HG03442 (cell line): ENCODE data around the gene STK39.

Source experiments
- ATAC-seq: cut with Tn5 transposase; IDR thresholded peaks from one replicate; pipeline ENCODE4 v1.9.1; 2021; ENCODE audit warnings: mild to moderate bottlenecking, moderate library complexity; ENCODE audit not compliant: unreplicated experiment

The STK39 gene

GRCh38 chr2:168165985-168166901 is 81.2 kb downstream of the STK39 start:
- no peak for ATAC-seq

DNA sequence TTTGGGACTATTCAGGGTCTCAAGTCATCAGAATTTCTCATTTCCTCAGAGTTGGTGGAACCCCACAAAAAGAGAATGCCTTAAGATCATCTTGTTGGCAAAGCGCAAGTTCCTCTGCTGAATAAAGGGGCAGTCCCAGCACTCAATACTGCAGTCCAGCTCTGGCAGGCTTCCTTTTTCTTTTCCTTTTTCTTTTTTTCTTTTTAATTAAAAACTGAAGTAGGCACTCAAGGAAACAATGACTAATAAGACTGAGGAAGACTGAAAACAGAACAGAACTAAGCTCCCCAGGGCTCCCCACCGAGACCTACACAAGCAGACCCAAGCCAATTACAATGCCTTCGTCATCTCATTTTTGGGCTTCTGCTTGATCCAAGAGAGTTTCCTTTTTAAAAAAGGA is 82.0 kb downstream of the STK39 start:
- ATAC-seq: no peak

GRCh38 chr2:168160897-168161296 is 86.5 kb downstream of the STK39 start:
- no peak for ATAC-seq

DNA sequence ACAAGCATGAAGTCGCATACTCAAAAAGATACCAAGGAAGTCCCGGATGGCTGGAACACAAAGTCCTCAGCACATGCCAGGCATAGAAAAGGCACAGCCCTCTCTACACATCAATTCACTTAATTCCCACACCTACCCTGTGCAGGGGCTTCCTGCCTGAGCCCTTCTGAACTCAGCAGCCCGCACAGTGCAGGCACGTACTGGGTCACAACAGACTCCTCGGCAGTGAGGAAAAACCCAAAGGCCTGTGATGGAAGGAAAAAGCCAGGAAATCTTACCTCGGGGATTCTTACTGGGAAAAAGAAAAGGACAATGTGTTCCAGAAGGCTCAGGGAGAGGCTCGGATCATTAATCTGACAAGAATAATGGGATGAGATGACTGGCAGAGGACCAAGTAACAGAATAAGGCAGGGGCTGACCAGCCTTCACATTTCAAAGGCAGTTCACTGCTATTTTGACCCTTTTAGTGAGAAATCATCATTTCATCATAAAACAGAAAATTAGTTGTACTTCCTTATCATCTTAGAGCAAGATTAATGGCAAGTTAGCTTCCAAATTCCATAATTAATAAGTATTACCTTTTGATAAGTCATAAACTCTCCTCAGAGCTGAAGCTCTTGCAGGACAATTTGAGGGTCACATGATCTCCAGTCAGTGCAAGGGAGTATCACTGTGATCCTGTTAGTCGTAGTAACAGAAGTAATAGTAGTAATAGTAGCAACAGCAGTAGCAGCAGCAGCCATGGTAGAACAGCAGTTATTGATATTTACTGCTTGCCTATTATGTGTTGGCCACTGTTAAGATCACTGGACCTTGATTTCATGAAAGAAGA is 87.4 kb downstream of the STK39 start:
- ATAC-seq: no peak

DNA sequence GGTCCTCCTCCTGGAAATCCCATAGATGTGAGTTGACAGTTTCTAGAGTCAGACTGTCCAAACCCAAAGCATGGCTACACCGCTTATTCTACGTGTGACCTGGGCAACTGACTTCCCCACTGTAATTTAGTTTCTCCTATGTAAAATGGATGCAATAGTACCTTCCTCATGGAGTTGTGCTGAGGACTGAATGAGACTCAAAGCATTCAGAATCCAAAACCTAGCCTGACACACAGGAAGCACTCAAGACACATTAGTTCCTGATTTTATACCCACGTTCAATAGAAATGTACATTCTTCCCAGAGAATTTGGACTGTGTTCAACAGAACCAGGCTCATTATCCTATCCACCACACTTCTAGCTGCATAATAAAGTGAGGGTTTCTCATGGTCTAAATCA is 88.8 kb downstream of the STK39 start:
- no peak for ATAC-seq

DNA sequence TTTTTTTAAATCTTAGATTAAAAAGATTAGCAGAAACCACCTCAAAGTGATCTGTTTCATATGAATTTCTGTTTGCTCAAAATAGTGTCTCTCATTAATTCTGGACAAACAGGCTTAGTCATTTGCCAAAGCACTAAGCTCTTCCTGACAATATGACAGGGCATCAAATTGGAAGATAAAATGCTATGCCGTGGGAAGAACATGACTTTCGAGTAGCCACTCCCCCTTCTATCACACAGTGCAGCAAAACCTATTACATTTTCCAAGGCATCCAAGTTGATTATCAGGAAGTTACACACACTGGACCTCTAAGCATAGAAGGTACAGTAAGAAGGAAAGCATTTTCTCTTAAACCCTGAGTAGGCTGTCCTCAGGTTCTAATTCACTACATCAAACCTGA is 89.5 kb downstream of the STK39 start:
- ATAC-seq: no peak

DNA sequence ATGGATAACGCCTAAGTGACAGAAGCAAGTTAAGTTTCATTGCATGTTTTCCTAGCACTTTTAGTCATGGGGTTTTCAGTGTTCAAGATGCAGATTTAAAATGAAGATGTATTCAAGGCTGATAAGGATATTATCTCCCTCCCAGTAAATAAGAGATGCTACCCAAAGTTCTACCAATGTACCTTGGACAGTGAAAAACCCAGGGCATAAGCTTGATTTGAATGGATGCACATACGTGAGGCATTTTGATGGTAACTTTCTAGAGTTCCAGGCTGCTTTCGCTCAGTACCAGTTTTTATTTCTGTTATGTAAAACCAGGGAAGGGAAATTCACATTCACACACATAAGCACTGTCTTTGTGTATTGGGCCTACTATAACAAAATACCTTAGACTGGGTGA is 90.3 kb downstream of the STK39 start:
- ATAC-seq: no peak

DNA sequence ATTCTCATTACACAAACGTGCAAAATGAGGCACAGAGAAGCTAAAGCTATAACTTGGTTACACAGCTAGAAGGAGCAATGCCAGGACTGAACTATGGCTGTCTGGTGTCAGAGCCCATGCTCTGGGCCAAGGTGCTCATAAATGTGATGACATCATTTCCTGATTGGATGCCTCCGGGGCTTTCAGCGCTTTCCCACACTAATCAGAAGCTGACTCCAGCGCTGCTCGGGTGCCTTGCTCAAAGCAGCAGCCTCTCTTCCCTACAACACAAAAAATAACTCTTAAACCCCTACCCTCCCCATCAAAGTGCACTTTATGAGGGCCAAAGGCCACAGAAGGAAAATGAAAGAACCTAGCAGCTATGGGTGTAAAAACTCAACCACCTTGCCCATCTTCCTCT is 90.7 kb downstream of the STK39 start:
- no peak for ATAC-seq

- ATAC-seq: no peak
Measured at GRCh38 chr2:168155680-168156079, 91.7 kb downstream of the STK39 start.

GRCh38 chr2:168155046-168155445 is 92.3 kb downstream of the STK39 start:
- ATAC-seq: no peak

DNA sequence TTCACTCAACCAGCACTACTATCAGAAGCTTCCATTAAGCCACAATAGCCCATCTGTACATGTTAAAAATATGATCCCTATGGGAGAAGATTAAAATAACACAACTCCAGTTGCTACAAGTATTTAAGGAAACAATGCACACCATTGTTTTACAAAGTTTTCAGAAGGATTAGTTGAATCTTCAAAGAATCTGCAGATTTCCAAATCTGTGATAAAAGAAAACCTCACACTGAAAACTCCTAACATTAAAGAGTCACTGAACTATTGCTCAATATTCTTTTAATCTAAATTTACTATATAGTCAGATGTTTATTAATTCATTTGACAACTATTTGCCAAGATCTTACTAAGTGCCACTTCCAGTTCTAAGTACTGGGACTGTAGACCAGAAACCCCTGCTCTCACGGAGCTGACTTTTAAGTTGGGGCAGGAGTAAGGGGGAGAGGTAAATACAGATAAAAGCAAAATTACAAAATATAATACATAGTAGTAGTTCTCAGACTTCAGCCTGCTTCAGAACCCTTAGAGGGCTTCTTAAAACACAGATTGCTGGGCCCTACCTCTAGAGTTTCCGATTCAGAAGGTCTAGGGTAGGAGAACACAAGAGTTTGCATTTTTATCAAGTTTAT is 94.4 kb downstream of the STK39 start:
- ATAC-seq: no peak

DNA sequence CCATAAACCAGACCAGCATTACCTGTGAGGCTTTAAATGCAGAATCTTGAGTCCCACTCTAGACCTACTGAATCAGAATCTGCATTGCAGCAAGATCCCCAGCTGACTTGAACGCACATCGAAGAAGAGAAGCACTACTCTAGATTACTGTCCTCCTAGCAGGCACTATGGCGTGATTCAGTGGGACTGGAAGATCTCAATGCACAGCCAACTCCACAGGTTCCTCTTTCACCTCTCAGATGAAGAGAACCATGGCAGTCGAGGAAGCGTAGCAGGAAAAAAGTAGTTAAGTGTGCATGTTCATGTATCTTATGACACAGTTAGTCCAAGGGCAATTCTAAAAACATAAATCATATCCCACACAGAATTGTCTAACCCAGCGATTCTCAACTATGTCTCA is 97.4 kb downstream of the STK39 start:
- ATAC-seq: no peak

- no peak for ATAC-seq
Measured at GRCh38 chr2:168149150-168149974, 98.0 kb downstream of the STK39 start.

DNA sequence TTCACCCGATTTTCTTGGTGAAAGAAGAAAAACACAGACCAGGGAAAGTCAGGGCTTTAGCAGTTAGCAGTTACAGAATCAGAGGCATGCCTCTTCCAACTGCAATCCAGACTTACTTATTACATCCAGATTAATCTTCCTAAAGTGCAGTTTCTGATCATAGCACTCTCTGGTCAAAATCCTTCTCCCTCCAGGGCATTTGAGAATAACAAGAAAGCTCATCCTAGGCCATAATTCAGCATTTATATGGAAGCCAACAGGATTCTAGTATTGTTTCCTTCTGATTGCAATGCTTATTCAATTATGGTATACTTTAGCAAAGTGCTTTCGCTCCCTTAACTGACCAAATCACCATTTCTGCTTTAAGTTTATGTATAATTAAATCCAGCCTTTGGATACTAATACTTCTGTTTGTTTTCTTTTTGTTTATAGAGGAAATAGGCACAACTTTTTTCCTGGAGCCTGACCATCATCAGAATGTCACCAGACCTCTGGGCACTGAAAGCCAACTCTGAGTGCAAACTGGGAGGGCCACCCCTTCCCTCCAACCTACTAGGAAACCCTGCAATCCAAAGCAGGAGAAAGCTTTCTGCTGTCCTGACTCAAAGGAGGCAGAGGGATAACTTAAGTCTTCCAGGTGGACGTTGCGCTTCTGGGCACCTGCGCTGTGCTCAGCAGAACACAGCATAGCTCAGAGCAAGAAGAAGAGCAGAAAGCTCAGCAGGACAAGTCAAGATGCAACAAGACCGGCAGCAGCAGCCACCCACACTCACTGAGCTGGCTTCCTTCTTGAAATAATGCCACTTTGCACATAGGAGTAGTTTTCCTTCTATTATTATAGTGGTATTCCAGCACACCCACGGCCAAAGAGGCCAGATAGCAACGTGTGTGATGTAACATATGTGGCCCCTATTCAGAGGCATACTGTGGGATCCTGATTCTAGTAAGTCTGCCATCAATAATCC is 99.3 kb downstream of the STK39 start:
- no peak for ATAC-seq

- no peak for ATAC-seq
Measured at GRCh38 chr2:168146892-168147810, 100.2 kb downstream of the STK39 start.

DNA sequence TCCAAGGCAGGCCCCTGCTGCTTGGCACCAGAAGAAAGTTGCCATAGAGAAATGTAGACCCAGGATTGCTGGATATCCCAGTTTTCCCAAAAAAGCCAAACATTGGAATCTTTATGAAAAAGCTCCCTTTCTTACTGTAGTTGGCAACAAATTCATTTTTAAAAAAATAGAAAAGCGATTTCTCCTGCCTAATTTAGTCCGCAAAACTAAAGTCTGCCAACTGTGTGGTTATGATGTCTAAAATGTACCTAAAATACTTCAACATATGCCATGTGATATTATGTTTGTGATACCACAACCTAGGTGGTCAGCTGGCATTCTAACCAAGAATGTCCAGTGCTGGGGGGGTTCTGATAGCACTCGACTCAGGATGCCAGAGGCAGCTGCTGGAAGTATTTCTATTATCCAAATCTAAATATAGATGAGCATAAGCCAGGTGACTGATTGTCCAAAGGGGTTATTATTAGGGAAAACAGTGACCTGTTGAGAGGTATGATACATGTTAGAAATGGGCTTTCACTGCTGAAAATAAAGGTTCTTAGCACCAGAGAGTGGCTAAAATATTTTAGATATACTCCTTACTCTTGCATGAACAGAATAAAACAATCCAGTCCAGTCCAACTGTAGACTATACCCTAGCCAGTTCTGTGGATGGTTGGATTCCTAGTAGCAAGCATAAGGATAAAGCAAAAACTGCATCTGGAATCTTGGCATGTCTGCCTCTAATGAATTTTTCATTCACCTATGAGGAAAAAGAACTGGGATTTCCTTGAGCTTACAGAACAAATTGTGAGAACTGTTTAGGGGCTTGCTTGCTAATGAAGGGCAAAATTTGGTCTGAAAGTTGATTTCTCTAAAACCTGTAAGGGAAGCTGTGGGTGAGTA is 101.7 kb downstream of the STK39 start:
- no peak for ATAC-seq

DNA sequence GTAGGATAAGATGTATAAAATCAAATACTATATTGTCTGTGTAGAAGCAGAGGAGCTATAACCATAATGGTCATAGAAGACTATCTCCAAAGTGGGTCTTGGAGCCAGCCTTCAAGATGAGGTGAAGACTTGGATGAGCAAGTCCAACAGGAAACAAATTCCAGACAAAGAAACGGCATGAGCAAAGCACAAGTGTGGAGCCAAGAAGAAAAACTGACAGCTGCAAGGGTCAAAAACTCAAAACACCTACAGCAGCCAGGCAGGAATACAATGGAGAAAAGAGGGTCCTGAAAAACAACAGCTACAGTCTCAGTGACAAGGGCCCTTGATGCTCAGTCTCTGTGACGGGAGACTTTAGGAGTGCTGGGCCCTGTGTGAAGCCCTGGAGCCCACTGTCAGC is 102.4 kb downstream of the STK39 start:
- ATAC-seq: no peak
